DOHH2 (cell line): ENCODE results near the gene ATG16L1.

Experiments used
- H3F3A ChIP-seq: fragments of 200-600 bp; sonication (generic), shearing (Covaris generic); 2 replicates; pipeline ENCODE4 v1.6.0; 2016; ENCODE audit warnings: antibody characterized with exemption, mild to moderate bottlenecking; ENCODE audit not compliant: control insufficient read depth, insufficient read depth
- H3K27ac ChIP-seq: fragments of 200-600 bp; sonication (generic); 2 replicates; pipeline ENCODE4 v1.5.1; 2014; ENCODE audit warnings: low read depth, mild to moderate bottlenecking, low read length, moderate library complexity
- H3K27me3 ChIP-seq: fragments of 200-600 bp; sonication (generic); 2 replicates; pipeline ENCODE4 v1.6.1; 2014; ENCODE audit warnings: mild to moderate bottlenecking, low read length, mixed read lengths; ENCODE audit not compliant: control insufficient read depth
- H3K36me3 ChIP-seq: fragments of 200-600 bp; sonication (generic); 2 replicates; pipeline ENCODE4 v1.6.1; 2014; ENCODE audit warnings: mild to moderate bottlenecking, low read length, moderate library complexity, mixed read lengths; ENCODE audit not compliant: control insufficient read depth
- H3K4me1 ChIP-seq: fragments of 200-600 bp; sonication (generic); 2 replicates; pipeline ENCODE4 v1.6.1; 2014; ENCODE audit warnings: mild to moderate bottlenecking, low read length, mixed read lengths; ENCODE audit not compliant: control insufficient read depth
- H3K4me2 ChIP-seq: fragments of 200-600 bp; sonication (generic); 2 replicates; pipeline ENCODE4 v1.6.0; 2014; ENCODE audit warnings: mild to moderate bottlenecking, low read length, moderate library complexity
- H3K4me3 ChIP-seq: fragments of 200-600 bp; sonication (generic); 2 replicates; pipeline ENCODE4 v1.5.1; 2014; ENCODE audit warnings: mild to moderate bottlenecking, low read length, mixed read lengths
- H3K79me2 ChIP-seq: fragments of 200-600 bp; sonication (generic); 2 replicates; pipeline ENCODE4 v1.6.1; 2014; ENCODE audit warnings: mild to moderate bottlenecking, low read length, mixed read lengths; ENCODE audit not compliant: control insufficient read depth
- H3K9me2 ChIP-seq: fragments of 200-600 bp; sonication (generic); replicated peaks from 2 replicates; pipeline ENCODE4 v1.6.1; 2014; ENCODE audit warnings: mild to moderate bottlenecking, low read length, mixed read lengths; ENCODE audit not compliant: control insufficient read depth
- H3K9me3 ChIP-seq: fragments of 200-600 bp; sonication (generic); 2 replicates; pipeline ENCODE4 v1.6.1; 2014; ENCODE audit warnings: antibody characterized with exemption, low read length, mixed read lengths; ENCODE audit not compliant: control insufficient read depth, insufficient read depth
- H4K20me1 ChIP-seq: fragments of 200-600 bp; sonication (generic); 2 replicates; pipeline ENCODE4 v1.6.0; 2014; ENCODE audit warnings: low read depth, mild to moderate bottlenecking, antibody characterized with exemption, low read length, moderate library complexity; ENCODE audit not compliant: control insufficient read depth, insufficient read depth
- CTCF ChIP-seq: fragments of 200-600 bp; sonication (generic); IDR thresholded peaks from one replicate; pipeline ENCODE4 v1.5.1; 2014; ENCODE audit warnings: antibody characterized with exemption, mild to moderate bottlenecking, low read depth, low read length; ENCODE audit not compliant: poor library complexity, severe bottlenecking
- EZH2phosphoT487 ChIP-seq: fragments of 200-600 bp; sonication (generic); IDR thresholded peaks from 2 replicates; pipeline ENCODE4 v1.6.1; 2017; ENCODE audit warnings: borderline replicate concordance, mild to moderate bottlenecking, antibody characterized with exemption, low read length, moderate library complexity, mixed read lengths

The ATG16L1 gene

GRCh38 chr2:233323851-233324250, 72.4 kb downstream of the ATG16L1 start:
- peaks cover 13% of the 10 kb centered on the region for H3K27me3 ChIP-seq
- TF ChIP-seq CTCF (peak; percentile 18), EZH2phosphoT487 (no peak)
- H3F3A ChIP-seq = no peaks in the 10 kb centered on the region
- H3K27ac ChIP-seq = no peak overlapping the region
- H3K36me3 ChIP-seq = no peaks in the 10 kb centered on the region
- no peaks in the 10 kb centered on the region for H3K9me3 ChIP-seq
- no peaks in the 10 kb centered on the region for H3K9me2 ChIP-seq
- no peak overlapping the region for H3K4me2 ChIP-seq
- no peak overlapping the region for H3K4me3 ChIP-seq
- peaks cover 18% of the 10 kb centered on the region for H3K4me1 ChIP-seq
- no peaks in the 10 kb centered on the region for H3K79me2 ChIP-seq
- no peaks in the 10 kb centered on the region for H4K20me1 ChIP-seq

- H3K27ac ChIP-seq = no peak overlapping the region
- peaks cover 13% of the 10 kb centered on the region for H3K27me3 ChIP-seq
- no peak overlapping the region for H3K4me3 ChIP-seq
- no peaks in the 10 kb centered on the region for H3K9me2 ChIP-seq
- H3K36me3 ChIP-seq = no peaks in the 10 kb centered on the region
- TF ChIP-seq CTCF = no peak
- no peaks in the 10 kb centered on the region for H3K79me2 ChIP-seq
- no peaks in the 10 kb centered on the region for H4K20me1 ChIP-seq
- no peaks in the 10 kb centered on the region for H3K9me3 ChIP-seq
- peaks cover 21% of the 10 kb centered on the region for H3K4me1 ChIP-seq
- no peaks in the 10 kb centered on the region; the same call in 1 of the 2 replicates for H3F3A ChIP-seq
- no peak overlapping the region for H3K4me2 ChIP-seq
These were observed 73.8 kb downstream of the ATG16L1 start for GRCh38 chr2:233325256-233325655.

GRCh38 chr2:233325814-233326213, 74.3 kb downstream of the ATG16L1 start:
- Histone ChIP-seq H3K4me1 (peaks cover 26% of the 10 kb centered on the region), H4K20me1 (no peaks in the 10 kb centered on the region), H3K4me2 (no peak overlapping the region), H3K79me2 (no peaks in the 10 kb centered on the region), H3K9me3 (no peaks in the 10 kb centered on the region), H3K4me3 (no peak overlapping the region), H3K27ac (no peak overlapping the region), H3K9me2 (no peaks in the 10 kb centered on the region), H3K27me3 (peaks cover 13% of the 10 kb centered on the region), H3F3A (no peaks in the 10 kb centered on the region; the same call in 1 of the 2 replicates), H3K36me3 (no peaks in the 10 kb centered on the region)
- no peak for TF ChIP-seq CTCF
- no peak for TF ChIP-seq EZH2phosphoT487

- no peaks in the 10 kb centered on the region for H4K20me1 ChIP-seq
- peaks cover 31% of the 10 kb centered on the region for H3K4me1 ChIP-seq
- H3K4me3 ChIP-seq = no peak overlapping the region
- no peaks in the 10 kb centered on the region for H3K9me3 ChIP-seq
- no peaks in the 10 kb centered on the region for H3K9me2 ChIP-seq
- peaks cover 8% of the 10 kb centered on the region for H3K27me3 ChIP-seq
- no peak overlapping the region for H3K27ac ChIP-seq
- TF ChIP-seq EZH2phosphoT487 (no peak), CTCF (no peak)
- H3K36me3 ChIP-seq = no peaks in the 10 kb centered on the region
- no peak overlapping the region for H3K4me2 ChIP-seq
- H3K79me2 ChIP-seq = no peaks in the 10 kb centered on the region
- H3F3A ChIP-seq = no peaks in the 10 kb centered on the region; the same call in 1 of the 2 replicates
These were observed 75.0 kb downstream of the ATG16L1 start for GRCh38 chr2:233326500-233326899.
